Endothelial cell of umbilical vein (primary cell): Measurements from ENCODE around the gene KPRP. TPM values are rescaled to one million over a fixed set of nuclear protein-coding genes. Genes with fewer than 3 reads are reported as not detected.

ENCODE experiments used
- BruUV-seq: library from RNA; stranded (reverse); fragments of 400-500 nt; replicated peaks from 2 replicates; lab custom pipeline; 2021; lab: Mats Ljungman, UMichigan
- CTCF ChIA-PET: fragments of 300-600, 350-600 bp; sonication (Branson Sonifier 250); formaldehyde crosslinking; loops from one replicate; lab custom pipeline; 2021; ENCODE audit warnings: antibody characterized with exemption, inconsistent platforms; lab: Charles Lee
- POLR2A ChIA-PET: fragments of 300-600, 350-600 bp; sonication (Branson Sonifier 250); formaldehyde crosslinking; loops from one replicate; lab custom pipeline; 2021; ENCODE audit warnings: antibody characterized with exemption, inconsistent platforms; lab: Charles Lee
- DNase-seq: peaks from one replicate; pipeline ENCODE4 v3.0.0-alpha.2; 2011; ENCODE audit warnings: low read depth, low spot score
- FAIRE-seq: peaks from 2 replicates; lab custom pipeline; 2011; peaks lifted over from hg19 to GRCh38; lab: Jason Lieb, UNC
- H2AFZ ChIP-seq: 2 replicates; pipeline ENCODE4 v1.6.0; 2012; ENCODE audit warnings: low read depth, low read length, control low read depth, inconsistent platforms
- H3K27ac ChIP-seq: 2 replicates; pipeline ENCODE4 v1.5.1; 2011; ENCODE audit warnings: low read depth, mild to moderate bottlenecking, control low read depth, low read length, moderate library complexity; ENCODE audit not compliant: insufficient read depth
- H3K27me3 ChIP-seq, 2 experiments: 2 replicates each; pipeline versions ENCODE4 v1.6.0 to v1.6.1; 2011; ENCODE audit warnings: low read length in 2 of 2, mixed read lengths in 1 of 2; ENCODE audit not compliant: control insufficient read depth in 2 of 2, insufficient read depth in 2 of 2
- H3K36me3 ChIP-seq, 2 experiments: 2 replicates in 1 of 2; 3 replicates in 1 of 2; pipeline ENCODE4 v1.5.1; 2011; ENCODE audit warnings: low read length in 2 of 2, mild to moderate bottlenecking in 1 of 2, moderate library complexity in 1 of 2; ENCODE audit not compliant: control insufficient read depth in 2 of 2, insufficient read depth in 2 of 2; ENCODE audit errors: extremely low read depth in 1 of 2
- H3K4me1 ChIP-seq: 3 replicates; pipeline ENCODE4 v1.5.1; 2011; ENCODE audit warnings: mild to moderate bottlenecking, low read length; ENCODE audit not compliant: control insufficient read depth, insufficient read depth; ENCODE audit errors: extremely low read depth
- H3K4me2 ChIP-seq: 2 replicates; pipeline ENCODE4 v1.6.1; 2011; ENCODE audit warnings: low read length, control low read depth, mixed read lengths; ENCODE audit not compliant: insufficient read depth
- H3K4me3 ChIP-seq, 3 experiments: fragments of 200-600 bp in 1 of 3; sonication (generic), shearing (Covaris generic) in 1 of 3; replicated peaks in 1 of 3; 2 replicates each; pipeline ENCODE4 v1.5.1; 2011 to 2016; ENCODE audit warnings: control low read depth in 3 of 3, low read length in 3 of 3, mild to moderate bottlenecking in 2 of 3, inconsistent platforms in 1 of 3, low read depth in 1 of 3, moderate library complexity in 1 of 3; ENCODE audit not compliant: insufficient read depth in 1 of 3
- H3K79me2 ChIP-seq: 2 replicates; pipeline ENCODE4 v1.6.0; 2012; ENCODE audit warnings: low read length, inconsistent platforms; ENCODE audit not compliant: control insufficient read depth, insufficient read depth
- H3K9ac ChIP-seq: replicated peaks from 2 replicates; pipeline ENCODE3; 2011; ENCODE audit warnings: low read length, control low read depth; ENCODE audit not compliant: insufficient read depth; ENCODE audit errors: extremely low read depth
- H3K9me1 ChIP-seq: replicated peaks from 3 replicates; pipeline ENCODE4 v1.6.0; 2011; ENCODE audit warnings: mild to moderate bottlenecking, low read length; ENCODE audit not compliant: control insufficient read depth, insufficient read depth; ENCODE audit errors: extremely low read depth
- H3K9me3 ChIP-seq: replicated peaks from 2 replicates; pipeline ENCODE4 v1.5.1; 2012; ENCODE audit warnings: low read length, inconsistent platforms; ENCODE audit not compliant: control insufficient read depth, insufficient read depth
- H4K20me1 ChIP-seq: replicated peaks from 2 replicates; pipeline ENCODE3; 2011; ENCODE audit warnings: mild to moderate bottlenecking, low read length; ENCODE audit not compliant: control insufficient read depth, insufficient read depth; ENCODE audit errors: extremely low read depth
- CTCF ChIP-seq, 2 donors: IDR thresholded peaks; 1 replicate in 1 of 2; 2 replicates in 1 of 2; pipeline ENCODE4 v1.5.1; 2011; ENCODE audit warnings: low read length in 2 of 2, mild to moderate bottlenecking in 2 of 2, moderate library complexity in 2 of 2, control low read depth in 1 of 2, inconsistent platforms in 1 of 2, low read depth in 1 of 2; ENCODE audit not compliant: insufficient read depth in 1 of 2; ENCODE audit errors: extremely low read depth in 1 of 2
- FOS ChIP-seq: IDR thresholded peaks from 2 replicates; pipeline ENCODE4 v1.6.1; 2011; ENCODE audit warnings: mild to moderate bottlenecking, low read length, moderate library complexity, borderline replicate concordance; ENCODE audit not compliant: insufficient read depth
- GATA2 ChIP-seq: IDR thresholded peaks from 2 replicates; pipeline ENCODE4 v1.7.0; 2011; ENCODE audit warnings: low read depth, mild to moderate bottlenecking, moderate library complexity, mixed read lengths, low read length; ENCODE audit not compliant: insufficient read length, insufficient read depth
- JUN ChIP-seq: IDR thresholded peaks from 2 replicates; pipeline ENCODE4 v1.6.1; 2011; ENCODE audit warnings: borderline replicate concordance, low read depth; ENCODE audit not compliant: insufficient read length, insufficient read depth
- MYC ChIP-seq: IDR thresholded peaks from one replicate; pipeline ENCODE4 v1.6.1; 2011; ENCODE audit warnings: mild to moderate bottlenecking, low read depth, low read length
- dilution Hi-C: fragments of 300-500 bp; cut with MboI; formaldehyde crosslinking; loops from one replicate; pipeline ENCODE4 v1.15.0; 2019; ENCODE audit warnings: low sequenced_read_pairs; ENCODE audit not compliant: extremely low pct_ligation_motif_present
- intact Hi-C: fragments of 100-400 bp; cut with micrococcal nuclease; formaldehyde crosslinking; loops from one replicate; pipeline ENCODE4 v1.10.0; 2022
- polyA plus RNA-seq, 4 experiments: library from polyadenylated mRNA; depleted of rRNA in 3 of 4; stranded (reverse) in 3 of 4; unstranded in 1 of 4; fragments of >200 nt; gene quantifications; 2 replicates each; pipeline versions ENCODE4 v1.2.1 to v1.2.3, GENCODE V29; 2011 to 2012; ENCODE audit warnings: missing spikeins in 1 of 4
- total RNA-seq: library from RNA; stranded (reverse); gene quantifications from 2 replicates; pipeline ENCODE4 v1.2.3, GENCODE V29; 2021

KPRP gene
- total and polyA plus RNA-seq, 2 donors (not counting 3 experiments of a cell fraction or from before 2014, with no cell fraction given) = not detected

DNA sequence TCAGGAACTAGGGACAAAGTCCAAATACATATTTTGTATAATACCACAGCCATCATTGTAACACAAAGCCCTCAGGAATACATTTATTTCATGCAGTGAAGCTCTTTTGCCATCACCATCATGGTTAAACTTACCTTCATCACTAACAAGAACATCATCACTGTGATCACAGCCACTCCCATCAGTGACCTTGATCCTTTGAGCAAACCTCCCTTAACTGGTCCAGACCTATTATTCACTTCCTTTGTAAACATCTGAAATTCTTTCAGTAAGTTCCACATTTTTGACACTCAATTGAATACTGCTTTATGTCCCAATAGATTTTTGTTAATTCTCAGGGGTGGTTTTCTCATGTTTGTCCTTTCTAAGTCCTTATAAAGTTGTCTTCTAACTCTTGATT, 16.2 kb upstream of the KPRP start:
- FAIRE-seq (no peak), DNase-seq (no peak)
- Histone ChIP-seq H3K79me2 (no peaks in the 10 kb centered on the region), H3K27ac (no peak overlapping the region), H2AFZ (no peak overlapping the region), H3K4me3 (no peak overlapping the region), H3K4me2 (no peak overlapping the region), H3K27me3 (no peaks in the 10 kb centered on the region), H3K36me3 (no peaks in the 10 kb centered on the region), H3K9ac (no peak overlapping the region), H3K9me3 (no peaks in the 10 kb centered on the region), H3K9me1 (no peaks in the 10 kb centered on the region), H3K4me1 (no peaks in the 10 kb centered on the region), H4K20me1 (no peaks in the 10 kb centered on the region)
- dilution Hi-C loops = no loop called here
- CTCF ChIA-PET = no interaction called here
- no TSS peak for BruUV-seq
- POLR2A ChIA-PET = no interaction called here
- TF ChIP-seq FOS = no peak
- intact Hi-C loops = no loop called here

GRCh38 chr1:152743371-152744145, 14.3 kb upstream of the KPRP start:
- no peak overlapping the region for H3K4me2 ChIP-seq
- dilution Hi-C loops = no loop called here
- TF ChIP-seq JUN (no peak), CTCF (IDR thresholded peaks at IDR 0.05; ENCODE audit: extremely low read depth in 1 of 2, insufficient read depth in 1 of 2, low read depth in 1 of 2, low read length in 2 of 2) (no peak), FOS (no peak), GATA2 (no peak), MYC (no peak)
- ChIA-PET CTCF (no interaction called here), POLR2A (no interaction called here)
- H2AFZ ChIP-seq = no peak overlapping the region
- no peak overlapping the region for H3K9ac ChIP-seq
- DNase-seq = no peak
- no peaks in the 10 kb centered on the region for H3K36me3 ChIP-seq
- no peaks in the 10 kb centered on the region for H3K9me1 ChIP-seq
- no peak for FAIRE-seq
- H3K79me2 ChIP-seq = no peaks in the 10 kb centered on the region
- H3K4me3 ChIP-seq = no peak overlapping the region
- no peaks in the 10 kb centered on the region for H4K20me1 ChIP-seq
- H3K27me3 ChIP-seq = no peaks in the 10 kb centered on the region
- H3K27ac ChIP-seq = no peak overlapping the region
- no peaks in the 10 kb centered on the region for H3K9me3 ChIP-seq
- BruUV-seq = no TSS peak
- intact Hi-C loops = no loop called here
- no peaks in the 10 kb centered on the region for H3K4me1 ChIP-seq
